HG03575 (cell line): ENCODE data around the gene AP1S2.
"Not testable (repeated sequence)": the region's sequence is repeated elsewhere in the genome, so short reads cannot be mapped to it uniquely, and the experiment has no call there.

Source experiments
- ATAC-seq: cut with Tn5 transposase; IDR thresholded peaks from one replicate; pipeline ENCODE4 v1.9.1; 2021; ENCODE audit not compliant: unreplicated experiment, insufficient number of reproducible peaks, low FRiP score; ENCODE audit errors: extremely low read depth

Gene AP1S2

DNA sequence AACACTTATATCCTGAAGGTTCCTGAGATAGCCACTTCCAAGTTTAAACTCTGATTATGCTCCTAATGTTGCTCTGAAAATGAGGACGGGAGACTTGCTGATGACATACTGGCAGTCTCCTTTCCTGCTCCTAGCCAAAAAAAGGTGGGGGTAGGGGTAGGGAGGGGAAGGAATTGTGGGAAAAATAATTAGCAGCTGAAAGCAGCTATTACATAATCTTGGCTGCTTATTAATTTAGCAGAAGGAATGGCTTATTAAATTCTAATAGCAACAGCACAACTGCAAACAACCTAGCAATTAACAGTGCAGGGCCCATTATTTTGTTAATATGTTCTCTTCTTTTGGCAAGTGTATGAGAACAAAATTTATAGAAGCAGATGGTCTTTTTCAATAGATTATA, 2.0 kb upstream of the AP1S2 start:
- ATAC-seq, result no peak

DNA sequence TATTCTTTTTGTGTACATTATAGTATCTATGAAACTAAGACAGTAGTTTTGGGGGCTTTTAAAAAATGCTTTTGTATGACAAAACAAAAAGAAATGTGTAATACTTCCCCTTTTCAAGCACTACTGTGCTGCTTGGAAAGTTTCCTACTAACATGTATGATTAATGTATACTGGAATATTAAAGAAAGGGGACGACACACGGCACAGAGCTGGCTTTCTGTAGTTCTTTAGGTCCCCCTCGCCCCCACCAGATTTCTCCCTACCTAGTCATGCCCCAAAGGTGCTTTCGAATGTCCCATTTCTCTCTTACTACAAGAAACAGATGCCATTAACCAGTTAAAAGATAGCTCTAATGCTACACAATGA, 1.6 kb upstream of the AP1S2 start:
- no peak for ATAC-seq

DNA sequence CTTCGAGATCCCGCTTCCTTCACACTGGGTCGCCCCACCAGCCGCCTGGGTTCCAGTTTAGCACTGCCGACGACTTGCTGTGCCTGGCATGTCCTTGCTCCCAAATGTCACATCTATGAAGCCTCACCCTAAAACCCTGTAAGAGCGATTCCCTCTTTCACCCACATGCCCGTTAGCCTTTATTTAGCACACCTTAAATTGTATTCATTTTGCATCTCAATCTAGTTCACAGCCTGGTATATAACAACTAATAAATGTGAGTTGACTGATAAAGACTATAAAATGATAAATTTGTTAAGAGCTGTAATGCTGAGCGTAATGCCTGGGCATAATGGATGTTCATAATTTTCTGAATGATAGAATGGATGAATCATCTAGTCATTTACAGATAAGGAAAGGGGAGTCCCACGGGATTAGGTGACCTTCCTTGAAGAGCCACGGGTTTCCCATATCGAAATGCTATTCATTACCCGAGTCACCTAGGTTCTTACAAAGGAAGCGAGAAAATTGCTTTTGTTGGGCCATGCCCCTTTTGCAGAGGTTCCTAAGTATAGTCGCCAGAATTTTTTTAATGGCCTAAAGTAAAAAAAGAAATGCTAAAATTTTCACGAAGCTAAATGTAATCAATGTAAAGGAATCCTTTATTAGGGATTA, 1.1 kb upstream of the AP1S2 start:
- ATAC-seq, result no peak

DNA sequence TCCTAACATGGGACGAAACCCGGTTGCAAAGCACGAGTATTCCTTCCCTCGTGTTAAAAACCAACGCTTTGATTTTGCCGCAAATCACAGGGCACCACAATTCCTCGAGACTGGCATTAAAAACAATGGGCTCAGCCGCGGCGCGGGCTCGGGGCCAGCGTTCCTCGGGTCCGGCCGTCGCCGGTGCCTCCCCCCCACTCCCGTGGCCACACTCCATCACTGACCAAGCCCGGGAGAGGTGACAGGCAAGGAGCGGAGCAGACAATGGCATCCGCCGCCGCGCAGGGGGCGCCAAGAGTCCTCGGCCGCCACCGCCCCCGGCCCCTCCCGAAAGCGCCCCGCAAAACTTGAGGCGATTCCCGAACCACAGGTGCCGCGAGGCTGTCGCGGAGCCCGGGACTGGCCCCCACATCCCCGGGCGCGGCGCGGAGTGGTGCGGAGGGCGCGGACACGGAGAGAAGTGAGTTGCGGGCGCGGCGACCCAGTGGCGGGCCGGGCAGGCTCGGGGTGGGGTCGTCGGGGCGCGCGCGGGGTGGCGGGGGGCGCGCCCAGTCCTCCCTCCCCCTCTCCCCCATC, 445 bp downstream of the AP1S2 start:
- ATAC-seq, result no peak

DNA sequence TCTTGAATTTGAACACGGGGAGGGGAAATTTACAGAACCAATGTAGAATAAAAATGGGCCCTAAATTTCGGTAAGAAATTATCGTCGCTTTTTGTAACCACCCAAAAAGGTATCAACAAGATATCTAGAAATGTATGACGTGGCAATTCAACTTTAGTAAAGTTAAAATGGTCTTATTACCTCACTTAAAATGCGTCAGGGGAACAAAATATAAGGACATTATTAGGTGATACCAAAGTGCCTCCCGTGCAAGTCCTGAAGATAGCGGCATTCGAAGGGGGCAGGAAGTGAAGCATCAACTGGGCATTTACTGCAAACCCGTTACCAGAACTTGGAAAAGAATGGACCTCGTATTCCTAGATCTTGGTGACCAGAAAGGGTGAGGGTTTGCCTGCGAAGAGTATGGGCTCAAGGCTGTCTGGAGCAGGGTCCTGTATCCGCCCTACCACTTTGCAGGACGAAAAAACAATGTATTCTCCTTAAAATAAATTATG, 980 bp downstream of the AP1S2 start:
- ATAC-seq, result no peak

DNA sequence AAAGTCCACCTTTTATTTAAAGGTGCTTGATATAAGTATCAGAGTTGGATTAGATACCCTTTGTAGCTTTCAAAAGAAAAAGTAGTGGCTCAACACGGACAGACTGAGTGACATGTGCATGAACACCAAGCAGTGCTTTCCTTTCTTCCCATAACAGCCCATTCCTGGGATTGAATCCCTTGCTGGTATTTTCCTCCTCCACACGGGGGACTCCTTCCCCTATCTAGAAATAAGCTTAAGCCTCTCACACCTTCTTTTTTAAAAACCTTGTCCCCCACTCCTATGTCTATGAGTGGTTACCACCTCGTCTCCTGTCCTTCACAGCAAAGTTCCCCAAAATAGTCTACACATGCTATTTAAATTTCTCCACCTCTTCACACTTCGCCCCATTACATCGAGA, 5.1 kb downstream of the AP1S2 start:
- no peak for ATAC-seq

DNA sequence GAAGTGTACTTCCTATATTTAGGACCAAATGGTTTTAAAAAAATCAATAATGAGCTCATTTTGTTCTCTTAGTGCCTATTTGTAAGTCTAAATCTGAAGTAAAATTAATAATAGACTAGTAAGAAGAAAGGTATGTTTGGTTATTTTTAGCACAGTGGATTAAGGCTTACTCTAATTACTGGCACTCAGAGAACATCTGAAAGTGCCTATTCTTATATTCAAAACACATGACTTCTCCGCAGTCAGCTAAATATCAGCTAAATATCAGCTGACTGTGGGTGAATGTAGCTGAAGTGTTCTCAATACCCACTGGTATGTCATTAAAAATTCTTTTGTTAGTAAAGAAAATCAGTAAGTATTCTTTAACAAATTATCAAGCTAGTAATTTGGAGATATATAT, 6.0 kb downstream of the AP1S2 start:
- no peak for ATAC-seq

DNA sequence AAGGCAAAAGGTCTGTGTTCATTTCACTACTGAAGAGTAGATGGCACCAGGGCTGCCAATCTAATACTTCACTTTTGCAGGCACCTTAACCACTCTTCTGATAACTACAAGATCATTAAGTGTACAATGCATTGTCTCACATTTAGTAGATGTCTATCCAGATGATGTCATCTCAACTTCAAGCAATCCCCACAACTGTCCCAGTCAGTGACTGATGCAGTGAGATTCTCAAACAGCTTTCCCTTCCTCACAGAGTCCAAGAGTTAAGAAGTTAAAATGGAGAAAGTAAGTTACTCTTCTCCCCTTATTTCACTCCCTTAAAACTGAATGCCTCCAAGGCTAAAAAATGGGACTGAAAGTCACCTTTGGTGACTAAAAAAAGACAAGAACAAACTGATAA, 10.7 kb downstream of the AP1S2 start:
- no peak for ATAC-seq

DNA sequence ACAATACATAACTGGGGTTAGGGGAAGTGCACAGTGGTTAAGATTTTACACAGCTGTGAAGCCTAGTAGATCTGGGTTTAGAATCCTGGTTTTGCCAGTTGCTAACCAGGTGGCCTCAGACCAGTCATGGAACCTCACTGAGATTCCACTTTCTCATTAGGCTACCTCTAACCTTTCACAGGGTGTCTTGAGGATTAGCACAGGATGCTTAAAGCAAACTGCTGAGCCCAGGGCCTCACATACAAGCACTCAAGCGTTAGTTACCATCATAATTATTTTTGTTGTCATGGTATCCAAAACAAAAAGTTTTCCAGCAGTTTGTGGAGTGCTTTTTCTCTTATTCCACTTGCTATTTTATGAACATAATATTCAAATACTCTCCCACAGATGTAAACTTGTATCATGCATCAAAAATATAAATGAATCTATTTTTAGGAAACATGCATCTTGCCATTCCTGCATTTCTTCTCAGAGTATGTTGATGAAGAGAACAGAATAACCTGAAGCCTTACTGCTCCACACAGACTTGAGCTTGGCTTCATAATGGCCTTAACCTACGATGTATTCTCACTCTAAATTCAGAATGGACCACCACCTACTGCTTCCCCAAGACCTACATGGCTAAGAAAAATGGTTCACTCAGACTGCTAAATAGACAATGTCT, 12.6 kb downstream of the AP1S2 start:
- ATAC-seq, result no peak

DNA sequence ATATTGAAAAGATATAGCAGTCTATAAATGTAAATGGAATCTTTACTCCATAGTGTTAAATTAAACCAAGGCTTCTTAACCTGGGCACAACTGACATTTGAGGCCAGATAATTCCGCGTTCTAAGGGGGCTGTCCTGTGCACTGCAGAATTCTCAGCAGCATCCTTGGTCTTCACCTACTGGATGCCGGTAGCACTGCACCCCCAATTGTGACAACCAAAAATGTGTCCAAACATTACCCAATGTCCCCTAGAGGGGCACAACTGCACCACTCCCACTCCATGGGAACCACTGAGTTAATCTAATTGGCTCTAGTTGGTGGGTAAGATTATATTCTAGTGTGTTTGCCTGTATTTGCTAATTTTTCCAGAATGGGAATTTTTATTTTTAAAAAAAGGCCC, 16.6 kb downstream of the AP1S2 start:
- no peak for ATAC-seq

DNA sequence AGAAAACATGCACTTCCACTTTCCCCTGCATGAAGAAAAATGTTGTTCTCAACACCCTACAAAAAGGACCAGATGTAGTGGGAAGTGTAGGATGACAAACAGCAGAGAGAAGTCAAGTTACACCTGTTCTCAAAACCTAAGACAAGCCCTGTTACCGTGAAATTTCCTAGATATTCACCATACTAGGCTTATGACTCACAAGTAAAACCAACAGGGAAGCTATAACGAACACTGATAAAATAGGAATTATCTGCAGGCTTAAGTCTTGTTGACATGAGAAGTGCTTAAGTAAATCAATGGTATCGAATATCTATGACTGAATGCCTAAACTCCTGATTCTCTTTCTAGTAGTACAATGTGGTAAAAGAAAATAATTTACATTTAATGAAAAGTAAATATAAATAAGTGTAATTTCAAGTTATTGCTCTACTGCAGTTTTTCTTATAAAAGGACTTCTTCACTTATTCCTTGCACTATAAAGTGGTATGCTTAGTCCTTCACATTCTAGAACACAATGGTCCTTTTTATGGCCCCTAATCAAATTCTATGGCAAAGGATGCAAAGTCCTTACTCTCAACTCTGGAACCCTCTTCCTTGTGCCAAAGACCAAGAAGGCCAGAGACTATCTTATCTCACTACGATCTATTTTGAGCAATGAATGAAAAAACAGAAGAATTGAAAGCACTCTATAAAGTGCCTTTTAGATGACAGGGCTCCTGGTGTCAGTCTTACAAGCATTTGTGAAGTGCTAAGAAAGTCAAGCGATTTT, 19.6 kb downstream of the AP1S2 start:
- no peak for ATAC-seq

DNA sequence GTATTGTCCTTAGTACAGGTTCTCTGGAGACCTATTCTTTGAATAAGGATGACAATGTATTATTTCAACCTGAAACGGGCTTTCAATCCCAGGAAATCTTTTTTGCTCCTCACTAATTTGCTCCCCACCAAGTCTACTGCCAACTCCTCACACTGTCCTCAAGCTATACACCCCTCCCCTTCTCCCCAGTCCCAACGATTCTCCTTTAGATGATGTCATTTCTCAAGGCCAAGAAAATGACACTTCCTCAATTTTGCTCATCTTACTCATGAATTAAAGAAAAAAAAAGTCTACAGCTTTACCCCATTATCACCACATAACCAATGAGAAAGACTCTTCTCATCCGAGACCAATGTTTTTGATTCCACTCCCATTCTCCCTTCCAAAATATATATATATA, 20.6 kb downstream of the AP1S2 start:
- no peak for ATAC-seq

DNA sequence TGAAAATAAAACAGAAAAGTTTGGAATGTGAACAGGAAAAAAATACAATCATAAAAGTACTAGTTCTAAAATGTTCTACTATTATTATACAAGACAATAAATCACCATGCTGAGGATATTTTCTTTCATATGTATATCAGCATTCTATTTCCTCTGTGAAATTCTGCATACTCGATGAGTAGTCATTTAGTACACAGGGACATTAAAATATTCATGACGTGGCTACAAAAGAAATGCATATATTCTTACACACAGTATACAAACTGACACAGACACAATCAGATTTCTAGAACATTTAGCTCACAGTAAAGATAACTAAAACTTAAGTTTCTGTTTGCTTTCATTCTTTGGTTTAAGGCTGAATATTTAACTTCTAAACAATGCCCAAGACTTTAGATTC, 23.3 kb downstream of the AP1S2 start:
- not testable (repeated sequence) for ATAC-seq

DNA sequence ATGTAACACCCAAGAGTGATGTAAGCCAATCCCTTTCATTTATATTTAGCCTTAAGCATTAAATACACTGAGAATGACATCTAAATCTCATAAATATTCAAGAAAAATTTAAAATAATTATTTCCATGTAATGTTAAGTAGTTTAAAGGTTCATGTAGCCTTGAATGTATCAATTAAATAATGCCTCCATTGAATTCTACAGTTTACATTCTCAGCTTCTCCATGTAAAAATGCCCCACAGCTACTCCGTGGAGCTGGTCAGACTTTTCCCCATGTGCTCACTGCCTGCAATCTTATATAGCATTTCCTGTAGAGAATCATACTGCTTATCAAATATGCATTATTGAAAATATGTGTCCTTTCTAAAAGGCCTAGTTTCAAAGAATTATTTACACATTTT, 25.4 kb downstream of the AP1S2 start:
- ATAC-seq, result no peak

DNA sequence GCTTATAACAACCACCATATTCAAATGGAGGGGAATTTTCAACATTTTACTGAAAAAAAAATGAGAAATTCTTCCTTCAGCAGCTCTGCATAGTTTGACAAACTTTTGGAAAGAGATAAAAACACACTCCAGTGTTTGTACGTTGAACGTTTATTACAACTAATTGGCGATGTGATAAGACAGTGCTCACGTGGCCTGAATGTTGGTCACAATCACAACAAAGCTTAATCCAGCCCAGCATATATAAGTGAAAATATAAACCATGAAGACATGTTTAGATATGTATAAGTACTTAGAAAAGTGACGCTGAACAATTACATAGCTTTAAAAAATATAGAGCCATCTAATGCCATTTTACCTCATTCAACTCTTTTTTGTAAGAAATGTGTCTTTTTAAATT, 28.7 kb downstream of the AP1S2 start:
- no peak for ATAC-seq

DNA sequence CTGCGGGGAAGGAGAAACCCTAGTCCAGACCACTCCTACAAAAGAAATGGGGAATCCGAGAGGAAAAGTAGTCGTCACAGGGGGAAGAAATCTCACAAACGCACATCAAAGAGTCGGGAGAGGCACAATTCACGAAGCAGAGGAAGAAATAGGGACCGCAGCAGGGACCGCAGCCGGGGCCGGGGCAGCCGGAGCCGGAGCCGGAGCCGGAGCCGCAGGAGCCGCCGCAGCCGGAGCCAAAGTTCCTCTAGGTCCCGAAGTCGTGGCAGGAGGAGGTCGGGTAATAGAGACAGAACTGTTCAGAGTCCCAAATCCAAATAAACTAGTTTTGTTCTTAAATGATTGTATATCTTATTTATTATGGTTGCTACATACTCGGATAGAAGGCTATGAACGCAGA, 31.7 kb downstream of the AP1S2 start:
- ATAC-seq, result no peak

DNA sequence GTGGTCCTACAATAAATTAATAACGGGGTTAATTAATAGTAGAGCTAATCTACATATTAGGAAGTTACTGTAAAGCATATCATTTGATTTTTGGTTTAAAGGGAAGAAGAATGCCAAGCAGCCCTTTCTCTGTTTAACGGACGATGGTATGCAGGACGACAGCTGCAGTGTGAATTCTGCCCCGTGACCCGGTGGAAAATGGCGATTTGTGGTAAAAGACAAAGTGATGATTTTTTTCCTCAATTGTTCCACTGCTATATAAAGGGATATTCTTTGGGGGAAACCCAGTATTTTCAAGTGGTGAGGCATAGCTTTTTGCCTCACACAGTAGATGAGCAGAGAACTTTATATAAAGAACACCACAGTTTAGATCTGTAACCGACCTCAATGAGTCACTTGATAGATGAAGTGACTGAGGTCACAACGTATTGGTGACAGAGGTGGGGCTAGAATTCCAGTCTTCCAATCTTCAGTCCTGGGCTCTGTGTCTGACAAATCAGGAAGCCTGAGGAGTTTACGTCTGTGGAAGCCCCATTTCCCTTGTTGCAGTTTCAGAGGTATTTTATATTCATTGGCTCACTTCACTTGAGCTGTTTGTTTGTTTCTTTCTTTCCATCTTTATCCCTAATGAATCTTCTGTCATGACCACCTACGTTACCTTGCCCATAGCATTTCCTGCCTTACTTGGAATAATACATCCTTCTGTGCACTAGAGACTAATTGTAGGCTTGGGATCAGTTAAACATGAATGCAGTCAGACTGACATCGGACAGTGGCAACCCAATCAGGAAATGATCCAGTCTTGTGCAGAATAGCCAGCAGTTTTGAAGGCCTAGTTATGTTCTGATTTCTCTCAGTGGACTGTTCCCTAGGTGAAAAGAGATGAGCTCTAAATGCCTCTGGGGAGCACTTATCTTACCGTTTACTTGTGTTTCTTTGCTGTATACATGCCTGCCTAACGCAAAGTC, 34.2 kb downstream of the AP1S2 start:
- no peak for ATAC-seq

DNA sequence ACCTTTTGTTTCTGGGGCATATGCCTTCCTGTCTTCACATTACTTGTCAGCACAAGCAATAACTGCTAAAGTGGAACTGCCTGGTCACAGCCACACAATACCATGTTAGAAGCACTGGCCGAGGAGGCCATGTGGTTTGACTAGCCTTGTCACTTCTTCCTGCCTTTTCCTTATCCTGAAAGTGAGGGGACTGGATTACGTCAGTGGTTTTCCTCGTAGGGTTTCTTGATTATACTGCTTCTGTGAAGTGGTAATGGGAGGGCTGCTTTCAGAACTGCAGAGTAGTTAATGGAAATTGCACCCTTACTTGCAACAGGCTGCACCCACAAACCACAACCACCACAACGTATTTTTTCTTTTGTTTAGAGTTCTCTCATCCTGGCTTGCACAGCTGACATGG, 37.7 kb downstream of the AP1S2 start:
- no peak for ATAC-seq

DNA sequence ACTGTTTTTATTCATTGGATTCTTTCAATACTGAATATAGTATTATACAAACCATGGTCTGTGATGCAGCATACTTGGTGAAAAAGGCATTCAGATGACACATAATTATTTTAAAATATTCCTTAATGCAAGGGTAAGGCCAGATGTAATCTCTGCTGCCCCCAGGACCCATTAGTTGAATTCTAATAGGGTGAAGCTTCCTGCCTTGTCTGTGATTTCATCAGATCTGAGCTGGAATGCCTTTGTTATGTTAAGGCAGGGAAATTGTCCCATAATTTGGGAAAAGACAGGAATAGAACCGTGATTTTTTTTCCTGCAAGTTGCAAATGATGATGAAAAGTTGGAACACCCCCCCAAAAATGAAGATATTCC, 38.2 kb downstream of the AP1S2 start:
- no peak for ATAC-seq
